Measurements from ENCODE around the gene DLK2. TPM values are rescaled to one million over a fixed set of nuclear protein-coding genes. Genes with fewer than 3 reads are reported as not detected.
"Not testable (repeated sequence)": the region's sequence is repeated elsewhere in the genome, so short reads cannot be mapped to it uniquely, and the experiment has no call there.

The DLK2 gene
- total RNA-seq, 1 donor from 2014 or later, result 0.18 TPM

DNA sequence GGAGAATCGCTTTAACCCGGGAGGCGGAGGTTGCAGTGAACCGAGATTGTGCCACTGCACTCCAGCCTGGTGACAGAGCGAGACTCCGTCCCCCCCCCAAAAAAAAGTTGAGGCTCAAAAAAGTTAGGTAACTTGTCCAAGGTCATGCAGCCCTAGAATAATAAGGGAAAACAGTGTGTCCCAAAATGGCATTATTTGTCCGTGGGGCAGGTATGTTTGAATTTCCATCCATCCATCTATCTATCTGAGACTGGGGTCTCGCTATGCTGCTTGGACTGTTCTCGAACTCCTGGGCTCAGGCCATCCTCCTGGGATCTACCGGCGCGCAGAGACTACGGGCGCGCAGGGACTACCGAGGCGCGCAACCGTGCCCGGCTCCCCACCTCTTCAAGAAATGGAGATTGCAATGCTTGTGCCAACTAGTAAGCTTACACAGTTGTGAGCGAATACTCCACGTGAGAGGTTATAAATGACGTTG lies 28.4 kb downstream of the DLK2 start:
- no peaks in the 10 kb centered on the region for H3K9me3 Mint-ChIP-seq (ENCODE audit: unreplicated experiment)

DNA sequence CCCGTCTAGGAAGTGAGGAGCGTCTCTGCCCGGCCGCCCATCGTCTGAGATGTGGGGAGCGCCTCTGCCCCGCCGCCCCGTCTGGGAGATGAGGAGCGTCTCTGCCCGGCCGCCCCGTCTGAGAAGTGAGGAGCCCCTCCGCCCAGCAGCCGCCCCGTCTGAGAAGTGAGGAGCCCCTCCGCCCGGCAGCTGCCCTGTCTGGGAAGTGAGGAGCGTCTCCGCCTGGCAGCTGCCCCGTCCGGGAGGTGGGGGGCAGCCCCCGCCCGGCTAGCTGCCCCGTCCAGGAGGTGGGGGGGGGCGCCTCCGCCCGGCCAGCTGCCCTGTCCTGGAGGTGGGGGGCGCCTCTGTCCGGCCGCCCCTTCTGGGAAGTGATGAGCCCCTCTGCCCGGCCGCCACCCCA lies 30.3 kb downstream of the DLK2 start:
- not testable (repeated sequence) for H3K36me3 Mint-ChIP-seq (ENCODE audit: low read depth, unreplicated experiment)

More for the DNA sequence above, 28.4 kb downstream of the DLK2 start:
- Mint-ChIP-seq H3K27ac (ENCODE audit: unreplicated experiment) (peak overlapping the region; percentile 13), H3K4me3 (ENCODE audit: unreplicated experiment) (peak overlapping the region; percentile 95), H3K4me1 (ENCODE audit: unreplicated experiment) (peaks cover 15% of the 10 kb centered on the region), H3K27me3 (ENCODE audit: unreplicated experiment) (peaks cover 3% of the 10 kb centered on the region), H3K36me3 (ENCODE audit: low read depth, unreplicated experiment) (peaks cover 4% of the 10 kb centered on the region)
- no peak for DNase-seq (ENCODE audit: low spot score)
- TF ChIP-seq, protein P1, sequence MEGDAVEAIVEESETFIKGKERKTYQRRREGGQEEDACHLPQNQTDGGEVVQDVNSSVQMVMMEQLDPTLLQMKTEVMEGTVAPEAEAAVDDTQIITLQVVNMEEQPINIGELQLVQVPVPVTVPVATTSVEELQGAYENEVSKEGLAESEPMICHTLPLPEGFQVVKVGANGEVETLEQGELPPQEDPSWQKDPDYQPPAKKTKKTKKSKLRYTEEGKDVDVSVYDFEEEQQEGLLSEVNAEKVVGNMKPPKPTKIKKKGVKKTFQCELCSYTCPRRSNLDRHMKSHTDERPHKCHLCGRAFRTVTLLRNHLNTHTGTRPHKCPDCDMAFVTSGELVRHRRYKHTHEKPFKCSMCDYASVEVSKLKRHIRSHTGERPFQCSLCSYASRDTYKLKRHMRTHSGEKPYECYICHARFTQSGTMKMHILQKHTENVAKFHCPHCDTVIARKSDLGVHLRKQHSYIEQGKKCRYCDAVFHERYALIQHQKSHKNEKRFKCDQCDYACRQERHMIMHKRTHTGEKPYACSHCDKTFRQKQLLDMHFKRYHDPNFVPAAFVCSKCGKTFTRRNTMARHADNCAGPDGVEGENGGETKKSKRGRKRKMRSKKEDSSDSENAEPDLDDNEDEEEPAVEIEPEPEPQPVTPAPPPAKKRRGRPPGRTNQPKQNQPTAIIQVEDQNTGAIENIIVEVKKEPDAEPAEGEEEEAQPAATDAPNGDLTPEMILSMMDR (IDR thresholded peaks at IDR 0.05; ENCODE audit: unreplicated experiment), result no peak

DNA sequence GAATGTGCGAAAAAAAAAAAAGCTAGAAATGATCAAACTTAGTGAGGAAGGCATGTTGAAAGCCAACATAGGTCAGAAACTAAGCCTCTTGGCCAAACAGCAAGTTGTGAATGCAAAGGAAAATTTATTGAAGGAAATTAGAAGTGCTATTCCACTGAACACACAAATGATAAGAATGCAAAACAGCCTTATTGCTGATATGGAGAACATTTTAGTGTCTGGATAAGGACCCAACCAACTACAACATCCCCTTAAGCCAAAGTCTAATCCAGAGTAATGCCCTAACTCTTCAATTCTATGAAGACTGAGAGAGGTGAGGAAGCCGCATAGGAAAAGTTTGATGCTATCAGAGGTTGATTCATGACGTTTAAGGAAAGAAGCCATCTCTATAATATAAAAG lies 33.5 kb downstream of the DLK2 start:
- Mint-ChIP-seq H3K27me3 (ENCODE audit: unreplicated experiment) (no peaks in the 10 kb centered on the region), H3K9me3 (ENCODE audit: unreplicated experiment) (no peaks in the 10 kb centered on the region), H3K36me3 (ENCODE audit: low read depth, unreplicated experiment) (no peaks in the 10 kb centered on the region), H3K27ac (ENCODE audit: unreplicated experiment) (no peak overlapping the region), H3K4me1 (ENCODE audit: unreplicated experiment) (no peaks in the 10 kb centered on the region), H3K4me3 (ENCODE audit: unreplicated experiment) (no peak overlapping the region)
- TF ChIP-seq, protein P1 (IDR thresholded peaks at IDR 0.05; ENCODE audit: unreplicated experiment), result no peak
- no peak for DNase-seq (ENCODE audit: low spot score)

More for the DNA sequence above, 30.3 kb downstream of the DLK2 start:
- peaks cover 11% of the 10 kb centered on the region for H3K4me1 Mint-ChIP-seq (ENCODE audit: unreplicated experiment)
- H3K27me3 Mint-ChIP-seq (ENCODE audit: unreplicated experiment); H3K27ac Mint-ChIP-seq (ENCODE audit: unreplicated experiment); H3K9me3 Mint-ChIP-seq (ENCODE audit: unreplicated experiment); H3K4me3 Mint-ChIP-seq (ENCODE audit: unreplicated experiment); DNase-seq (ENCODE audit: low spot score): not testable (repeated sequence)

DNA sequence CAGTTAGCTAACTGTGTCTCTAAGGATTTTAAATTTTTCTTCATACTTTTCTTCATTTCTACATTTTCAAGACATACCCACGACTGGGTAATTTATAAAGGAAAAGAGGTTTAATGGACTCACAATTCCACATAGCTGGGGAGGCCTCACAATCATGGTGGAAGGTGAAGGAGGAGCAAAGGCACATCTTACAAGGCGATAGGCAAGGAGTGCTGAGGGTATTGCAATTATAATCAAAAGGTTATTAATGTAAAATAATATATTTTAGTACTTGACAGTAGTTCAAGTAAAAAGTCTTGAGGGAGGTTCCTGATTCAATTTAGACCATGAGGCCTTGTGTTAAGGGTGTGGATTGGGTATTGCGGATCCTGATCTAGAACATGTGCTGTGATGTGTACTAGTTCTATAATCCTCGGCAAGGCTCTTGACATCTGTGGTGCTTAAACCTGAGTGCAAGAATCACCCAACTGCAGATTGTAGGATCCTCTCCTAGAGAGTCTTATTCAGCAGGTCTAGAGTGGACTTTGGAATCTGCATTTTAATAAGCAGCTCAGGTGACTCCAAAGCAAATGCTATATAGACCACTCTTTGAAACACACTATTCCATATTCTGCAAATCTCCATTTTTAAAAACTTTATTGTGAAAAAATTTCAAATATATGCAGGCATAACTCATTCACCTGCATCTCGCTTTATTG lies 35.2 kb downstream of the DLK2 start:
- H3K4me3 Mint-ChIP-seq (ENCODE audit: unreplicated experiment), result no peak overlapping the region
- no peak overlapping the region for H3K27ac Mint-ChIP-seq (ENCODE audit: unreplicated experiment)
- H3K36me3 Mint-ChIP-seq (ENCODE audit: low read depth, unreplicated experiment), result no peaks in the 10 kb centered on the region
- no peaks in the 10 kb centered on the region for H3K4me1 Mint-ChIP-seq (ENCODE audit: unreplicated experiment)
- DNase-seq (ENCODE audit: low spot score), result no peak
- no peaks in the 10 kb centered on the region for H3K9me3 Mint-ChIP-seq (ENCODE audit: unreplicated experiment)
- TF ChIP-seq, protein P1 (IDR thresholded peaks at IDR 0.05; ENCODE audit: unreplicated experiment), result no peak
- no peaks in the 10 kb centered on the region for H3K27me3 Mint-ChIP-seq (ENCODE audit: unreplicated experiment)

DNA sequence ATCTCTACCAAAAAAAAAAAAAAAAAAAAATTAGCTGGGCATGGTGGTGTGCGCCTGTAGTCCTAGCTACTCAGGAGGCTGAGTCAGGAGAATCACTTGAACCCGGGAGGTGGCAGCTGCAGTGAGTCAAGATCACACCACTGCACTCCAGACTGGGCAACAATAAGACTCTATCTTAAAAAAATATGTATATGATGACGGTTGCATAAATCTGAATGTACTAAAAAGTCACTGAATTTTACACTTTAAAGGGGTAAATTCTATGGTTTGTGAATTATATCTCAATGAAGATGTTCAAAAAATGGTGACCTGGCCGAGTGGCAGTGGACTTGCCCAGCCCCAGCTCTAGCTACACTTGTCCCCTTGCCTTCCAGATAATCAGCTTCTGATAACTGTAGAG lies 38.4 kb downstream of the DLK2 start:
- H3K36me3 Mint-ChIP-seq (ENCODE audit: low read depth, unreplicated experiment), result no peaks in the 10 kb centered on the region
- H3K27me3 Mint-ChIP-seq (ENCODE audit: unreplicated experiment), result no peaks in the 10 kb centered on the region
- DNase-seq (ENCODE audit: low spot score), result no peak
- H3K4me3 Mint-ChIP-seq (ENCODE audit: unreplicated experiment), result no peak overlapping the region
- TF ChIP-seq, protein P1 (IDR thresholded peaks at IDR 0.05; ENCODE audit: unreplicated experiment), result no peak
- no peaks in the 10 kb centered on the region for H3K4me1 Mint-ChIP-seq (ENCODE audit: unreplicated experiment)
- no peaks in the 10 kb centered on the region for H3K9me3 Mint-ChIP-seq (ENCODE audit: unreplicated experiment)
- no peak overlapping the region for H3K27ac Mint-ChIP-seq (ENCODE audit: unreplicated experiment)

DNA sequence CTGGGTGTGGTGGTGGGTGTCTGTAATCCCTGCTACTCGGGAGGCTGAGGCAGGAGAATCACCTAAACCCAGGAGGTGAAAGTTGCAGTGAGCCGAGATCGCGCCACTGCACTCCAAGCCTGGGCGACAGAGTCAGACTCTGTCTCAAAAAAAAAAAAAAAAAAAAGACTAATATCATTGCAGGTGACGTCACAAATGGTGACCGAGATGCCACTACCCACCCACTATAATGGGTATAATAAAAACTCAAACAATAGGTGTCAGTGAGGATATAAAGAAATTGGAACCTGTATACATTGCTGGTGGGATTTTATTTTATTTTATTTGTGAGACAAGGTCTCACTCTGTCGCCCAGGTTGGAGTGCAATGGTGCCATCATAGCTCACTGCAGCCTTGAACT lies 40.1 kb downstream of the DLK2 start:
- not testable (repeated sequence) for H3K9me3 Mint-ChIP-seq (ENCODE audit: unreplicated experiment); H3K27ac Mint-ChIP-seq (ENCODE audit: unreplicated experiment); H3K27me3 Mint-ChIP-seq (ENCODE audit: unreplicated experiment); DNase-seq (ENCODE audit: low spot score); H3K36me3 Mint-ChIP-seq (ENCODE audit: low read depth, unreplicated experiment); H3K4me1 Mint-ChIP-seq (ENCODE audit: unreplicated experiment); H3K4me3 Mint-ChIP-seq (ENCODE audit: unreplicated experiment)

Measured in endothelial cell (in vitro differentiated cells).